SK-N-SH treated with all-trans-retinoic acid at 6 μM for 48 hours (cell line): Measurements from ENCODE around the gene AKAP6.

ENCODE experiments used
- GLIS3 ChIP-seq: fragments of 250-450 bp; sonication (Bioruptor Pico); IDR thresholded peaks from 2 replicates; pipeline ENCODE4 v1.5.0; 2020; ENCODE audit warnings: mild to moderate bottlenecking, moderate library complexity
- SNAI2 ChIP-seq: fragments of 250-450 bp; sonication (Bioruptor Pico); IDR thresholded peaks from 2 replicates; pipeline ENCODE4 v1.5.0; 2020; ENCODE audit warnings: mild to moderate bottlenecking, moderate library complexity
- TSHZ2 ChIP-seq: fragments of 250-450 bp; sonication (Bioruptor Pico); IDR thresholded peaks from 2 replicates; pipeline ENCODE4 v1.5.0; 2020; ENCODE audit warnings: mild to moderate bottlenecking, moderate library complexity

GRCh38 chr14:32443890-32444661 is 115.0 kb downstream of the AKAP6 start:
- TF ChIP-seq GLIS3 (CRISPR knock-in tag) (no peak), TSHZ2 (CRISPR knock-in tag) (no peak), SNAI2 (CRISPR knock-in tag) (no peak)
